Calu3 (cell line): ENCODE results near the gene GOLIM4. TPM values are rescaled to one million over a fixed set of nuclear protein-coding genes. Genes with fewer than 3 reads are reported as not detected.

Experiments used
- BruUV-seq: library from RNA; stranded (reverse); fragments of 400-500 nt; replicated peaks from 2 replicates; lab custom pipeline; 2021; lab: Mats Ljungman, UMichigan
- CTCF ChIA-PET: fragments of 300-600 bp; sonication (Branson Sonifier 250); formaldehyde crosslinking; loops from one replicate; lab custom pipeline; 2022; ENCODE audit warnings: antibody characterized with exemption; lab: Charles Lee
- DNase-seq: peaks from one replicate; pipeline ENCODE4 v3.0.0; 2022
- H3K27ac Mint-ChIP-seq: one replicate; pipeline ENCODE4 v1.8.0; 2022; ENCODE audit warnings: mixed read lengths; ENCODE audit not compliant: unreplicated experiment
- H3K27me3 Mint-ChIP-seq: one replicate; pipeline ENCODE4 v1.8.0; 2022; ENCODE audit warnings: mixed read lengths; ENCODE audit not compliant: unreplicated experiment
- H3K36me3 Mint-ChIP-seq: one replicate; pipeline ENCODE4 v1.8.0; 2022; ENCODE audit warnings: mild to moderate bottlenecking, moderate library complexity, mixed read lengths; ENCODE audit not compliant: insufficient read depth, unreplicated experiment
- H3K4me1 Mint-ChIP-seq: one replicate; pipeline ENCODE4 v1.8.0; 2022; ENCODE audit warnings: mild to moderate bottlenecking, low read depth, mixed read lengths; ENCODE audit not compliant: unreplicated experiment
- H3K4me3 Mint-ChIP-seq: one replicate; pipeline ENCODE4 v1.8.0; 2022; ENCODE audit warnings: mild to moderate bottlenecking, low read depth, moderate library complexity, mixed read lengths; ENCODE audit not compliant: unreplicated experiment
- H3K9me3 Mint-ChIP-seq: one replicate; pipeline ENCODE4 v1.8.0; 2022; ENCODE audit warnings: low read depth, mixed read lengths; ENCODE audit not compliant: unreplicated experiment
- CTCF ChIP-seq: fragments of 200-600 bp; IDR thresholded peaks from one replicate; pipeline ENCODE4 v1.8.0; 2022; ENCODE audit warnings: antibody characterized with exemption; ENCODE audit not compliant: unreplicated experiment
- intact Hi-C: fragments of 100-400 bp; cut with micrococcal nuclease; formaldehyde crosslinking; loops from one replicate; pipeline ENCODE4 v1.10.0; 2022; ENCODE audit not compliant: unreplicated experiment
- total RNA-seq: library from RNA; stranded (reverse); gene quantifications from 2 replicates; pipeline ENCODE4 v1.2.3, GENCODE V29; 2022

Gene GOLIM4
- total RNA-seq, 1 experiment from 2014 or later = 53.8 TPM

- BruUV-seq = no TSS peak
- Mint-ChIP-seq H3K9me3 (no peaks in the 10 kb centered on the region), H3K27ac (no peak overlapping the region), H3K4me3 (no peak overlapping the region), H3K27me3 (no peaks in the 10 kb centered on the region), H3K4me1 (no peaks in the 10 kb centered on the region), H3K36me3 (no peaks in the 10 kb centered on the region)
- intact Hi-C loops = loop anchor here (1.0 to 5.0 kb wide), 4 partner anchors 48 to 800 kb away; partner anchors contain the start of gene GOLIM4
- CTCF ChIA-PET = interaction anchor here (1.0 to 1.5 kb wide), 3 partner anchors 18 to 118 kb away, joined by 8 to 18 read pairs (median 9); partner anchors contain the start of gene GOLIM4
- DNase-seq = peak; percentile 36
- TF ChIP-seq CTCF = peak; percentile 81
Observed at GRCh38 chr3:168047190-168047795, 48.4 kb downstream of the GOLIM4 start.

GRCh38 chr3:168044049-168044448 is 51.7 kb downstream of the GOLIM4 start:
- DNase-seq = no peak
- no peaks in the 10 kb centered on the region for H3K4me1 Mint-ChIP-seq
- BruUV-seq = no TSS peak
- no peaks in the 10 kb centered on the region for H3K27me3 Mint-ChIP-seq
- no peak for TF ChIP-seq CTCF
- no peak overlapping the region for H3K4me3 Mint-ChIP-seq
- H3K36me3 Mint-ChIP-seq = no peaks in the 10 kb centered on the region
- no peak overlapping the region for H3K27ac Mint-ChIP-seq
- CTCF ChIA-PET = no interaction called here
- H3K9me3 Mint-ChIP-seq = no peaks in the 10 kb centered on the region
- intact Hi-C loops = loop anchor here (5.0 kb wide), 1 partner anchor 637 kb away; no protein-coding TSS in a partner anchor

- H3K4me1 Mint-ChIP-seq = no peaks in the 10 kb centered on the region
- BruUV-seq = no TSS peak
- intact Hi-C loops = loop anchor here (1.0 to 5.0 kb wide), 3 partner anchors 112 to 633 kb away; no protein-coding TSS in a partner anchor
- H3K36me3 Mint-ChIP-seq = peaks cover 7% of the 10 kb centered on the region
- peak; percentile 22 for DNase-seq
- no peak overlapping the region for H3K27ac Mint-ChIP-seq
- H3K27me3 Mint-ChIP-seq = no peaks in the 10 kb centered on the region
- no peak overlapping the region for H3K4me3 Mint-ChIP-seq
- peak; percentile 80 for TF ChIP-seq CTCF
- CTCF ChIA-PET = interaction anchor here (0.6 to 1.8 kb wide), 8 partner anchors 9 to 660 kb away, joined by 3 to 5 read pairs (median 4); no protein-coding TSS in a partner anchor
- no peaks in the 10 kb centered on the region for H3K9me3 Mint-ChIP-seq
Observed at GRCh38 chr3:168040607-168041208, 55.0 kb downstream of the GOLIM4 start.

GRCh38 chr3:168037020-168037419 is 58.7 kb downstream of the GOLIM4 start:
- H3K9me3 Mint-ChIP-seq = no peaks in the 10 kb centered on the region
- no peak overlapping the region for H3K27ac Mint-ChIP-seq
- H3K27me3 Mint-ChIP-seq = no peaks in the 10 kb centered on the region
- H3K4me1 Mint-ChIP-seq = no peaks in the 10 kb centered on the region
- no peak for DNase-seq
- BruUV-seq = no TSS peak
- no peak overlapping the region for H3K4me3 Mint-ChIP-seq
- TF ChIP-seq CTCF = no peak
- H3K36me3 Mint-ChIP-seq = peaks cover 7% of the 10 kb centered on the region
- intact Hi-C loops = no loop called here
- CTCF ChIA-PET = no interaction called here
